Measurements from ENCODE around the gene ZNF776.
"Not testable (repeated sequence)": the region's sequence is repeated elsewhere in the genome, so short reads cannot be mapped to it uniquely, and the experiment has no call there.

ZNF776 gene

DNA sequence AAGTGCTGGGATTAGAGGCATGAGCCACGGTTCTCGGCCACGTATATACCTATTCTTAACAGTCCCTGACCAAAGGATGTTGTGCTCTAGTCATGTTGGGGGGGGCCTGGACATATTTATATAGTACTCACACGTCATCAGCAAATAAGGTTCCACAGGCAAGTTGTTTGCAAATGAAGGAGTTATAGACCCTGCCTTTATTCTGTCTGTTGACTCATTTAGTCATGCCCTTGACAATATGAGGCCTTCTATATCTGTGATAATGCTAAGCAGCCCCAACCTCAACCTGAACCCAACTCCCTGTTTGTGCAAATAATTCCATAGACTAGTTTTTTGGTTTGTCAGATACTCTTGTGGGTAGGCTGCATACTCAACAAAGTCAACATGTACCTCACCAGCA is 31.7 kb downstream of the ZNF776 start:
- DNase-seq (ENCODE audit: low read depth), result no peak

DNA sequence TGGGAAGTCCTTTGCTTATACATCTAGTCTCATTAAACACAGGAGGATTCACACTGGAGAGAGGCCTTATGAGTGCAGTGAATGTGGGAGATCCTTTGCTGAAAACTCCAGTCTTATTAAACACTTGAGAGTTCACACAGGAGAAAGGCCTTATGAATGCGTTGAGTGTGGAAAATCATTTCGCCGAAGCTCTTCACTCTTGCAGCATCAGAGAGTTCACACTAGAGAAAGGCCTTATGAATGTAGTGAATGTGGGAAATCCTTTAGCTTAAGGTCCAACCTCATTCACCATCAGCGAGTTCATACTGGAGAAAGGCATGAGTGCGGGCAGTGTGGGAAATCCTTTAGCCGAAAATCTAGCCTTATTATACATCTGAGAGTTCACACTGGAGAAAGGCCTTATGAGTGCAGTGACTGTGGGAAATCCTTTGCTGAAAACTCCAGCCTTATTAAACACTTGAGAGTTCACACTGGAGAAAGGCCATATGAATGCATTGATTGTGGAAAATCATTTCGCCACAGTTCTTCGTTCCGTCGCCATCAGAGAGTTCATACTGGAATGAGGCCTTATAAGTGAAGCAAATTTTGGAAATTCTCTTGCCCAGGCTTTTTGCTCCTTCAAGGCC is 32.7 kb downstream of the ZNF776 start:
- no peak for DNase-seq (ENCODE audit: low read depth)

DNA sequence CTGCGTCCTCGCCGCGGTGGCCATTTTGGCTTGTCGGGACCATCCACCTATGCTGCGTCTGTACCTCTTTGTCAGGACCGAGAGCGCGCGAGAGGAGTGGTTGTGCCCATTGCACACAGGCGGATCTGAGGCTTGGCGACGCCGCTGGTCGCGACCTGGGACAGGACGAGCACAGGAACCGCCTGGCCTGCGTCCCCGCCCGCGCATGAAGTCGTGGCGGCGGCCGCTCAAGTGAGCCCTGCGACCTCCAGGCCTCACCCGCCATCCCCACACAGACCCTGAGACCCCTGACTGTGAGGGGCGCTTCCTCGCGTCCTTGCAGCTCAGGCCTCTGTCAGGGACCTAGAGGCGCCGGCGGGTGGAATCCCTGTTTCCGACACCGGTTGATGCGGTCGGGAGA is 39.7 kb downstream of the ZNF776 start:
- DNase-seq (ENCODE audit: low read depth), result no peak

DNA sequence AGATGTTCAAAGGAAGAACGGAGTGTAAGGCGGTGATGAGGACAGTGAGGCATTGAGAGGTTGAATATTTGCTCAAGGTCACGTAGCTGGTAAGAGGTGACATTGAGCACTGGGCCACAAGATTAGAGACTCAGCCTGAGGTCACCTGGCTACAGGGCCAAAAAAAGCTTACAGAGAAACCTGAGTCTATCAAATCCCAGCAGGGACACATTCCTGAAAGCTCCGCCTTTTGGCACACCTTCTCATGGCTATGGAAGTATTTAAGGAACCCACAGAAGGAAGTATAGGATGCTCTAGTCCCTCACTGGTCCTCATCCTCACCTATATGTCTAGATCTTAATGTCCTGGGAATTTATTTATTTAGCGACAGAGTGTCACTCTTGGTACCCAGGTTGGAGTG is 40.3 kb downstream of the ZNF776 start:
- DNase-seq (ENCODE audit: low read depth), result no peak

DNA sequence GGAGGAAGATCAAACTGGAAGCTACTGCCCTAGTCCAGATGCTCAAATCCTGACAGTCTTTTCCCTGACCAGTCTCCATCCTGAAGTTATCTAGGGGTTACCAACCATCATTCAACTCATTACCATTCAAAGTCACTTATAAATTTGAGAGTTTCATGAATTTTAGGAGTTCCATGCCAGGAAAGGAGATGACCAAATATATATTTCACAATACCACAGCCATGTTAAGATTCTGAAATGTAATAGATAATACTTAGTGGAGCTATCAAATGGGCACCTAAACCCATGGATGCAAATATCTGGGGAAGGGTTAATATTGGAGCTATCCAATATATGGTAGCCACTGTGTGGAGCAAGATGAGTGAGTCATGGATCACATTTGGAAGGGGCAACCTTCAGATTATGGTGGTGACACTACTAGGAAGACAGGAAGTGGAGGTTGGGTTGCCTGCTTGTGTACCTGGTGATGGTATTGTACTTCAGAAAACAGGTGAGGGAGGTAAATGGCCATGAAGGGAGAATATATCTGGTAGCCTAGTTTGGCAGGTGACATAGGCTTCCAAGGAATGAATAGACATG is 41.6 kb downstream of the ZNF776 start:
- no peak for DNase-seq (ENCODE audit: low read depth)

DNA sequence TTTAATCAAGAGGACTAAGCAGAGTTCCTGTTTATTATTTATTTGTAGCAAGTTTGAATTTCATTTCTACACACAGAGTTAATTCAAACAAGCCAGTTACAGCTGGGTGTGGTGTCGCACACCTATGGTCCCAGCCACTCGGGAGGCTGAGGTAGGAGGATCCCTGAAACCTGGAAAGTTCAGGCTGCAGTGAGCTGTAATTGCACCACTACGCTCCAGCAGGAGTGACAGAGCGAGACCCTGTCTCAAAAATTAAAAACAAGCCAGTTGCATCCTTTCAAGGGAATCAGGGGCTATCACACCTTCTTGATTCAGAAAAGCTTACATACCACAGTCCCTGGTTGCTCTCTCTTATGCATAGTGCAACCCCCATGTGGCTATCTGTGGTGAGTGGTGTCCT is 42.7 kb downstream of the ZNF776 start:
- no peak for DNase-seq (ENCODE audit: low read depth)

DNA sequence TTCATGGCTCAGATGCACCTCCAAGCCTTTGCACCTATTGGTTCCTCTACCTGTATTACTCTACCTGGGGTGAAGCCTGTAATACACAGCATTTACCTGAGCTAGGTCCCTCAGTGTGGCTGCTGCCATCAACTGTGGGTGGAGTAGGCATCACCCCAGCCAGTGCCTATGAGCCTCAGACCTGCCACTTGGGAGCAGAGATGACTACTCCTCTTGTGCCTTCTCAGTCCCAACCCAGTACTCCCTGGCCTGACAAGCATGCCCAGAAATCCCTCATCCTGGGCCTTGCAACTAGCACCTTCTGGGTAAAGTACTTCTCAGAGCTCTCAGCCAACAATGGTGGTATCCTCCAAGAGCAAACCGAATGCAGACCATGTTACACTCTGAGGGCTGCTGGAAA is 50.0 kb downstream of the ZNF776 start:
- DNase-seq (ENCODE audit: low read depth), result not testable (repeated sequence)

DNA sequence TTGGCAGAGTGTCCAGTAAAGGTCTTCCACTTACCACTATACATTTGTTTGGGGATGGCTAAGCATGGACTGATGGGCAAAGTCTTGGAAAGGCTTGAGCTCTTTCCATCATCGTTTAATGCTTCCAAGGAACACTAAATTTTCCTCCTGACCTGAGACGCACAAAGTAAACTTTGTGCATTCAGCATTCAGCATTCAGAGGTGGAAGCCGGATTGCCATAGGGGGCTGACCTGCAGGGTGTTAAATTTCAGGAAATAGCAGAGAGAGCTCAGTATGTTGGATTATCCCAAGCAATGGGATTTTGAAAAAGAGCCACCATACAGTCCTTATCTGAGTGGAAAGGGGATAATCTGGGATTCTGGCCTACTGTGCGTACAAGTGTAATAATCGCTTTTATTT is 54.1 kb downstream of the ZNF776 start:
- DNase-seq (ENCODE audit: low read depth), result no peak

DNA sequence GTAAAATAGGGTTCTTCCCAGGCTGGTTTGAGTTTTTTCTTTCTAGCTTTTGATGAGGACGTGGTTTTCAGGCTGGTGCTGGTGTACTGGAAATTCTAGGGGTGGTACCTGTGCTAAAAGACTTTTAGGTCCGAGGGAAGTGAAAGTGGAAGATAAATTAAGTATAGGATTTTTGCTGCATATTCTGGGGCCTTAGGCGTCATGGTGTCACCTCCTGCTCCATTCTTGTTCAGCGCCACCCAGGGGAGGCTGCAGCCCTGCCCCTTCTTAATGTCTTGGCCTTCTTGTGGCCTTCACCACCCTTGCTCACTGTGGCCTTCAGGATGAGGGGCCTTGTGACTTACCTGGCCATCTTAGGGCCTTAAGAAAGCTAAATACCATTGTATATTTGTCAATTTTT is 55.7 kb downstream of the ZNF776 start:
- no peak for DNase-seq (ENCODE audit: low read depth)

DNA sequence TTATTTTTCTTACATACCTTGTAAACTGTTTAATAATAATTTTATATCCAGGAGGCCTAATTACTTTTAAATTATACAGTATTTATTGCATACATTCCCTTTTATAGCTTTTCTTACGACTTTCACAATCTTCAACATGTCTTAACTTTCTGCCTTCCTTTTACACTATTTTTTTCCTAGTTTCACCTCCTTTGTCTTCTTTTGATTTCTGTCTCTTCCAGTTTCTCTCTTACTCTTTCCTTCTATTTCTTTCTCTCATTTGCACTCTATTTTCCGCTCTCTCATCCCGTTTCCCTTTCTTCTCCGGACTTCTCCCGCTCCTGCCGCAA is 56.6 kb downstream of the ZNF776 start:
- no peak for DNase-seq (ENCODE audit: low read depth)

DNA sequence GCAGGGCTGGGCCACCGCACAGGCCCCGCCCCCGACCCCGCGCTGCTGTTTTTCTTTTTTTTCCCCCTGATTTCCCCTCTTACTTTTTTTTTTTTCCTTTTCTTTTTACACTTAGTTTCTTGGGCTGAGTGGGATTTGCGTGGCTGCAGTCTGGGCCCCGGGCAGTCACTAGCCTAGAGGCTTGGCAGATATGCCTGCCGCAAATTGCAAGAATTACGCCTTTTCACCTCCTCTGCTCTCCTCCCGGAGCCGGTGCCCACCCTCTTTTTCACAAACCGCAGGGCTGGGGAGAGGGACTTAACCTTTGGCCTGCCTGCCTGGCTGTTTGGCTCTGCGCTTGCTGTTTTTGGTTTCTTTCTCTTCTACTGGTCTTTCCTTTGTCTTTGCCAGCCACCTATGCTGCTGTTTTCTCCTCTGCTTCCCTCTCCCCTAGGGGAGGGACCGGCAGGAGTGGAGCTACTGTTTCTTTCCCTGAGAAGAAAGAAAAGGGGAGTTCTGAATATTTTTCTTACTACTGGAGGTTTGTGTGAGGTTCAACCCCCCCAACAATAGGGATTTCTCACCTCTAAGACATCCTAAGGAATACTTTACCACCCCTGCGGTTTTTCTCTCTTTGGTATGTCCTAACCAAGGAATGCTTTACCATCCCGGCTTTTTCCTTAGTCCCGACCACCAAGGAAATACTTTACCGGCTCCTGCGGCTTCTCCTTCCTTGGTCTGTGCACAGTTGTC is 57.1 kb downstream of the ZNF776 start:
- DNase-seq (ENCODE audit: low read depth), result peak; percentile 38

DNA sequence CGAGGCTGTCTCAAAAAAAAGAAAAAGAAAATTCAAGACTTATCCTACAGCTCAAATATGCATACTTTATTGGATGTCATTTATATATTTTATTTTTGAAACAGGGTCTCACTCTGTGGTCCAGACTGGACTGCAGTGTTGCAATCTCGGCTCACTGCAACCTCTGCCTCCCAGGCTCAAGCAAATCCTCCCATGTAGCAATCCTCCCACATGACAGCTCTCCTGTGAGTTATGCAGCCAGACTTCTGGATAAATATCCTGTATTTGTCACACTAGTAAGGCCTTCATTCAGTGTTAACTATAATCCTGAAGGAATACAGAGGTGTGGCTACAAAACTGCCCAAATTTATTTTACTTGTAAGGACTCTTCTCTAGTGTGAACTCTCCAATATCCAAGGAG is 60.9 kb downstream of the ZNF776 start:
- no peak for DNase-seq (ENCODE audit: low read depth)

All from GM04504 (cell line).